ENCODE data around the gene LSM3. TPM values are rescaled to one million over a fixed set of nuclear protein-coding genes. Genes with fewer than 3 reads are reported as not detected.

Gene LSM3
- total RNA-seq, 2 donors from 2014 or later, result 4.9 TPM

DNA sequence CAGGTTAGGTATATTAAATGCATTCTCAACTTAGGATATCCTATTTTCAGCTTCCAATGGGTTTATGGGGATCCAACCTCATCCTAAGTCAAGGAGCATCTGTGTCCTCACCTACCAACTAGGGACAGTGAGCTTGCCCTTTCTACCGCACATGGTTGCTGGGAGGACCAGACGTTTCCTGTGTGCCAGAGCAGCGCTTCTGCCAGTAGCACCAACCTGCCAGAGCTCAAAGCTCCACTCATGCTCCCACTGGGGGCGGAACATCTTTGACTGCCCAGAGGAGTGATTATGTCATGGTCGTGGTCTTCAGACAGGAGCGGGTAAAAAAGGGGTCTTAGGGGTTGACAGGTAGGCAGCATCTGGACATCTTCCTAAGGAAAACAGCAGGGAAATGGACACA lies 25.0 kb upstream of the LSM3 start:
- Histone ChIP-seq H3K4me1 (ENCODE audit: control insufficient read depth in 1 of 2, low read depth in 2 of 2) (no peaks in the 10 kb centered on the region), H3K27ac (no peak overlapping the region), H3K4me3 (no peak overlapping the region), H3K9me3 (no peaks in the 10 kb centered on the region), H3K36me3 (peaks cover 61% of the 10 kb centered on the region), H3K27me3 (replicated peaks; ENCODE audit: insufficient read depth) (no peaks in the 10 kb centered on the region)
- DNase-seq (ENCODE audit: low spot score), result no peak
- TF ChIP-seq CTCF (IDR thresholded peaks at IDR 0.05), result no peak
- no peak for ATAC-seq (ENCODE audit: insufficient number of reproducible peaks, low FRiP score, low read depth)

- no peak for TF ChIP-seq CTCF (IDR thresholded peaks at IDR 0.05)
- DNase-seq (ENCODE audit: low spot score), result no peak
- H3K4me1 ChIP-seq (ENCODE audit: control insufficient read depth in 1 of 2, low read depth in 2 of 2), result no peaks in the 10 kb centered on the region
- no peak overlapping the region for H3K27ac ChIP-seq
- H3K36me3 ChIP-seq, result peaks cover 67% of the 10 kb centered on the region
- H3K27me3 ChIP-seq (replicated peaks; ENCODE audit: insufficient read depth), result no peaks in the 10 kb centered on the region
- no peak for ATAC-seq (ENCODE audit: insufficient number of reproducible peaks, low FRiP score, low read depth)
- H3K4me3 ChIP-seq, result no peak overlapping the region
- no peaks in the 10 kb centered on the region for H3K9me3 ChIP-seq
These were observed 24.3 kb upstream of the LSM3 start for GRCh38 chr3:14154276-14154675.

GRCh38 chr3:14154895-14155440 lies 23.6 kb upstream of the LSM3 start:
- no peak for TF ChIP-seq CTCF (IDR thresholded peaks at IDR 0.05)
- ATAC-seq (ENCODE audit: insufficient number of reproducible peaks, low FRiP score, low read depth) (no peak), DNase-seq (ENCODE audit: low spot score) (no peak)
- Histone ChIP-seq H3K27me3 (replicated peaks; ENCODE audit: insufficient read depth) (no peaks in the 10 kb centered on the region), H3K9me3 (no peaks in the 10 kb centered on the region), H3K27ac (no peak overlapping the region), H3K4me1 (ENCODE audit: control insufficient read depth in 1 of 2, low read depth in 2 of 2) (no peaks in the 10 kb centered on the region), H3K36me3 (peaks cover 72% of the 10 kb centered on the region), H3K4me3 (no peak overlapping the region)

DNA sequence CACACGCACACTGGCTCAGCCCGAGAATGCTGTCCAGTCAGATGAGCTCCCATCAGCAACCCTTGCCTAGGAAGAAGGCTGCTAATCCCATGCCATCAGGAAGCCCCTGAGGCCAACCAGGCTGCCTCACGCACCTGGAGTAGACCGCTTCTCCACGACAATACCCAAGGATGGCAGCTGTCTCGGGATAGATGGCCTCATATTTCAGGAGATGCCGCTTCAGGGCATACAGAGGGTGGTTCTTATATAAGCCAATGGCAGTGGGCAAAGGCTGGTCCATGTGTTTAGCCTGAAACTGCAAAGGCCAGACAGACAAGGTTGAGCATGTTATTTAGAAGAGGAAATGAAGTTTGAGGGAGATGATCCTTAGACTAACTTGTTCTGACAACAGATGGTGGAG lies 22.4 kb upstream of the LSM3 start:
- TF ChIP-seq CTCF (IDR thresholded peaks at IDR 0.05), result no peak
- Histone ChIP-seq H3K9me3 (peaks cover 2% of the 10 kb centered on the region), H3K36me3 (peaks cover 74% of the 10 kb centered on the region), H3K4me3 (no peak overlapping the region), H3K4me1 (ENCODE audit: control insufficient read depth in 1 of 2, low read depth in 2 of 2) (no peaks in the 10 kb centered on the region), H3K27me3 (replicated peaks; ENCODE audit: insufficient read depth) (no peaks in the 10 kb centered on the region), H3K27ac (no peak overlapping the region)
- no peak for ATAC-seq (ENCODE audit: insufficient number of reproducible peaks, low FRiP score, low read depth)
- no peak for DNase-seq (ENCODE audit: low spot score)

- no peak for DNase-seq (ENCODE audit: low spot score)
- no peak for TF ChIP-seq CTCF (IDR thresholded peaks at IDR 0.05)
- peaks cover 74% of the 10 kb centered on the region for H3K36me3 ChIP-seq
These were observed 21.6 kb upstream of the LSM3 start for GRCh38 chr3:14156843-14157561.

More at GRCh38 chr3:14156843-14157561, 21.6 kb upstream of the LSM3 start:
- peaks cover 8% of the 10 kb centered on the region for H3K9me3 ChIP-seq
- no peak overlapping the region for H3K27ac ChIP-seq
- no peaks in the 10 kb centered on the region for H3K27me3 ChIP-seq (replicated peaks; ENCODE audit: insufficient read depth)
- H3K4me3 ChIP-seq, result no peak overlapping the region
- ATAC-seq (ENCODE audit: insufficient number of reproducible peaks, low FRiP score, low read depth), result no peak
- no peaks in the 10 kb centered on the region for H3K4me1 ChIP-seq (ENCODE audit: control insufficient read depth in 1 of 2, low read depth in 2 of 2)

All from thoracic aorta (tissue), 2 donors.